H1 (cell line): ENCODE results near the gene NUP88. TPM values are rescaled to one million over a fixed set of nuclear protein-coding genes. Genes with fewer than 3 reads are reported as not detected.

Source experiments
- CTCF ChIA-PET: fragments of 300-600 bp; sonication (Branson Sonifier 250); formaldehyde crosslinking; loops from one replicate; lab custom pipeline; 2021; ENCODE audit not compliant: partially characterized antibody; lab: Charles Lee
- POLR2A ChIA-PET: fragments of 300-600 bp; sonication (Branson Sonifier 250); formaldehyde crosslinking; loops from one replicate; lab custom pipeline; 2021; ENCODE audit warnings: inconsistent platforms; ENCODE audit not compliant: partially characterized antibody; lab: Charles Lee
- DNase-seq, 2 experiments: peaks; one replicate each; pipeline versions ENCODE4 v3.0.0 to v3.0.0-alpha.2; 2010 to 2022; ENCODE audit warnings: low spot score in 2 of 2, low read depth in 1 of 2, mixed read lengths in 1 of 2
- FAIRE-seq: peaks from 2 replicates; lab custom pipeline; 2011; peaks lifted over from hg19 to GRCh38; lab: Jason Lieb, UNC
- H2AFZ ChIP-seq: 2 replicates; pipeline ENCODE4 v1.8.1; 2012; ENCODE audit warnings: low read length, inconsistent platforms
- H2AK5ac ChIP-seq: 2 replicates; pipeline ENCODE4 v1.6.1; 2013; ENCODE audit warnings: low read depth, low read length
- H2BK120ac ChIP-seq: replicated peaks from 2 replicates; pipeline ENCODE3; 2013; ENCODE audit warnings: low read depth, low read length, inconsistent platforms
- H2BK12ac ChIP-seq: 2 replicates; pipeline ENCODE4 v1.6.1; 2013; ENCODE audit warnings: low read depth, low read length
- H2BK15ac ChIP-seq: 2 replicates; pipeline ENCODE4 v1.6.1; 2013; ENCODE audit warnings: low read length
- H2BK20ac ChIP-seq: 2 replicates; pipeline ENCODE4 v1.6.1; 2013; ENCODE audit warnings: low read length
- H2BK5ac ChIP-seq: 2 replicates; pipeline ENCODE4 v1.6.1; 2013; ENCODE audit warnings: low read depth, low read length
- H3K14ac ChIP-seq: 2 replicates; pipeline ENCODE4 v1.6.1; 2013; ENCODE audit warnings: inconsistent platforms; ENCODE audit not compliant: insufficient read length
- H3K18ac ChIP-seq: 2 replicates; pipeline ENCODE4 v1.6.1; 2013; ENCODE audit warnings: low read length; ENCODE audit errors: extremely low read depth
- H3K23ac ChIP-seq: 2 replicates; pipeline ENCODE4 v1.6.1; 2013; ENCODE audit warnings: inconsistent platforms; ENCODE audit not compliant: insufficient read length
- H3K23me2 ChIP-seq: 2 replicates; pipeline ENCODE4 v1.6.1; 2013; ENCODE audit warnings: low read depth, low read length
- H3K27ac ChIP-seq: 2 replicates; pipeline ENCODE4 v1.6.1; 2011; ENCODE audit warnings: low read depth, low read length, inconsistent platforms
- H3K27me3 ChIP-seq, 4 experiments: replicated peaks in 1 of 4; 1 replicate in 1 of 4; 2 replicates in 3 of 4; pipeline versions ENCODE4 v1.6.1 to v1.8.1; 2011 to 2013; ENCODE audit warnings: low read length in 3 of 4, mild to moderate bottlenecking in 3 of 4, inconsistent platforms in 2 of 4, mixed read lengths in 2 of 4, moderate library complexity in 1 of 4; ENCODE audit not compliant: control insufficient read depth in 3 of 4, insufficient read depth in 3 of 4; ENCODE audit errors: extremely low read depth in 1 of 4
- H3K36me3 ChIP-seq, 4 experiments: 2 replicates each; pipeline versions ENCODE4 v1.6.1 to v1.8.1; 2011 to 2013; ENCODE audit warnings: mild to moderate bottlenecking in 4 of 4, low read length in 3 of 4, moderate library complexity in 2 of 4, control low read depth in 1 of 4, inconsistent platforms in 1 of 4; ENCODE audit not compliant: insufficient read depth in 4 of 4, control insufficient read depth in 2 of 4
- H3K4ac ChIP-seq: replicated peaks from 2 replicates; pipeline ENCODE3; 2013; ENCODE audit warnings: low read length, low read depth, mixed read lengths, inconsistent platforms; ENCODE audit not compliant: insufficient read length
- H3K4me1 ChIP-seq, 4 experiments: replicated peaks in 1 of 4; 1 replicate in 1 of 4; 2 replicates in 3 of 4; pipeline versions ENCODE4 v1.6.1 to v1.8.1; 2011 to 2013; ENCODE audit warnings: low read length in 3 of 4, inconsistent platforms in 2 of 4, mixed read lengths in 1 of 4; ENCODE audit not compliant: insufficient read depth in 4 of 4, control insufficient read depth in 3 of 4
- H3K4me2 ChIP-seq, 2 experiments: 2 replicates each; pipeline versions ENCODE4 v1.6.1 to v1.8.1; 2011 to 2013; ENCODE audit warnings: low read depth in 2 of 2, low read length in 2 of 2, control low read depth in 1 of 2, inconsistent platforms in 1 of 2, mild to moderate bottlenecking in 1 of 2; ENCODE audit not compliant: insufficient read depth in 1 of 2
- H3K4me3 ChIP-seq, 4 experiments: fragments of 200-600, 300-600 bp in 1 of 4; sonication (generic), shearing (Covaris generic), sonication (Bioruptor Twin) in 1 of 4; 2 replicates each; pipeline versions ENCODE4 v1.5.1 to v1.8.1; 2011 to 2016; ENCODE audit warnings: low read length in 4 of 4, low read depth in 3 of 4, control low read depth in 2 of 4, inconsistent platforms in 2 of 4, mild to moderate bottlenecking in 2 of 4, mixed read lengths in 1 of 4, moderate library complexity in 1 of 4; ENCODE audit not compliant: insufficient read depth in 2 of 4; ENCODE audit errors: extremely low read depth in 1 of 4
- H3K56ac ChIP-seq: replicated peaks from 2 replicates; pipeline ENCODE3; 2013; ENCODE audit warnings: low read depth, mild to moderate bottlenecking, mixed read lengths, low read length, inconsistent platforms; ENCODE audit not compliant: insufficient read length
- H3K79me1 ChIP-seq: 2 replicates; pipeline ENCODE4 v1.6.1; 2013; ENCODE audit warnings: low read depth, low read length, control low read depth
- H3K79me2 ChIP-seq, 2 experiments: 2 replicates each; pipeline versions ENCODE4 v1.6.1 to v1.8.1; 2012 to 2013; ENCODE audit warnings: low read length in 2 of 2, mild to moderate bottlenecking in 2 of 2, inconsistent platforms in 1 of 2; ENCODE audit not compliant: insufficient read depth in 2 of 2, control insufficient read depth in 1 of 2
- H3K9ac ChIP-seq, 4 experiments: replicated peaks in 1 of 4; 1 replicate in 1 of 4; 2 replicates in 3 of 4; pipeline versions ENCODE4 v1.6.1 to v1.8.1; 2011 to 2013; ENCODE audit warnings: low read depth in 3 of 4, low read length in 3 of 4, control low read depth in 2 of 4, mild to moderate bottlenecking in 2 of 4, moderate library complexity in 2 of 4, inconsistent platforms in 1 of 4; ENCODE audit errors: extremely low read depth in 1 of 4
- H3K9me3 ChIP-seq, 2 experiments: 2 replicates each; pipeline versions ENCODE4 v1.6.1 to v1.8.1; 2012 to 2013; ENCODE audit warnings: mild to moderate bottlenecking in 2 of 2, moderate library complexity in 2 of 2, control low read depth in 1 of 2, inconsistent platforms in 1 of 2, low read depth in 1 of 2, low read length in 1 of 2, mixed read lengths in 1 of 2; ENCODE audit not compliant: insufficient read depth in 2 of 2
- H4K20me1 ChIP-seq, 2 experiments: replicated peaks in 1 of 2; 2 replicates each; pipeline versions ENCODE3 to v1.8.1; 2011 to 2013; ENCODE audit warnings: inconsistent platforms in 2 of 2, low read length in 2 of 2, mild to moderate bottlenecking in 1 of 2; ENCODE audit not compliant: insufficient read depth in 2 of 2, control insufficient read depth in 1 of 2
- H4K5ac ChIP-seq: 2 replicates; pipeline ENCODE4 v1.6.1; 2013; ENCODE audit warnings: low read length, low read depth, mixed read lengths, inconsistent platforms; ENCODE audit not compliant: insufficient read length
- H4K8ac ChIP-seq: 2 replicates; pipeline ENCODE4 v1.8.0; 2013; ENCODE audit warnings: mild to moderate bottlenecking, moderate library complexity, low read length, inconsistent platforms; ENCODE audit not compliant: insufficient read depth; ENCODE audit errors: extremely low read depth
- H4K91ac ChIP-seq: replicated peaks from 2 replicates; pipeline ENCODE3; 2013; ENCODE audit warnings: low read length, mixed read lengths, inconsistent platforms; ENCODE audit not compliant: insufficient read length
- CEBPB ChIP-seq: IDR thresholded peaks from 2 replicates; pipeline ENCODE4 v1.6.1; 2012; ENCODE audit warnings: low read depth, low read length
- CREB1 ChIP-seq: IDR thresholded peaks from 2 replicates; pipeline ENCODE4 v1.6.1; 2012; ENCODE audit warnings: inconsistent platforms
- FOSL1 ChIP-seq: IDR thresholded peaks from 2 replicates; pipeline ENCODE4 v1.6.1; 2011; ENCODE audit warnings: mild to moderate bottlenecking, low read depth, low read length, moderate library complexity; ENCODE audit not compliant: insufficient read depth
- GTF2F1 ChIP-seq: IDR thresholded peaks from 2 replicates; pipeline ENCODE4 v1.6.1; 2012; ENCODE audit warnings: low read depth, low read length, improper control_type of control experiment, borderline replicate concordance
- HDAC6 ChIP-seq: IDR thresholded peaks from one replicate; pipeline ENCODE4 v1.7.1; 2012; ENCODE audit warnings: low read depth, mild to moderate bottlenecking, inconsistent platforms, low read length, moderate library complexity
- KDM5A ChIP-seq: fragments of 200-600 bp; IDR thresholded peaks from 2 replicates; pipeline ENCODE4 v1.7.1; 2012; ENCODE audit warnings: mild to moderate bottlenecking, low read length, inconsistent platforms, mixed read lengths
- POLR2A ChIP-seq, 2 experiments: IDR thresholded peaks; 1 replicate in 1 of 2; 2 replicates in 1 of 2; pipeline ENCODE4 v1.6.1; 2011; ENCODE audit warnings: low read depth in 2 of 2, low read length in 2 of 2, mild to moderate bottlenecking in 2 of 2; ENCODE audit errors: control extremely low read depth in 1 of 2
- RNF2 ChIP-seq: fragments of 200-900, 300-1000 bp; sonication (generic); IDR thresholded peaks from 2 replicates; pipeline ENCODE4 v1.7.1; 2016; ENCODE audit warnings: borderline replicate concordance, low read depth, mild to moderate bottlenecking, antibody characterized with exemption, low read length; ENCODE audit not compliant: poor library complexity, severe bottlenecking; ENCODE audit errors: missing control alignments
- YY1 ChIP-seq: IDR thresholded peaks from 2 replicates; pipeline ENCODE4 v1.6.1; 2011; ENCODE audit warnings: low read depth, mild to moderate bottlenecking, low read length
- WGBS, 2 experiments: shearing (Covaris generic) in 1 of 2; methylation state at CpG; one replicate each; pipeline versions ENCODE4 v1.1.6 to v1.1.7; 2013 to 2015; ENCODE audit warnings: low lambda C conversion rate in 2 of 2, mixed read lengths in 2 of 2, inconsistent platforms in 1 of 2, low coverage in 1 of 2, missing lambda C conversion rate in 1 of 2; ENCODE audit not compliant: insufficient replicate concordance in 2 of 2, insufficient coverage in 1 of 2, insufficient read length in 1 of 2; ENCODE audit errors: extremely low coverage in 1 of 2, missing lambda C conversion rate in 1 of 2; 5-methylcytosine and 5-hydroxymethylcytosine counted together
- polyA plus RNA-seq, 7 experiments: library from polyadenylated mRNA; depleted of rRNA in 3 of 7; stranded (reverse) in 5 of 7; unstranded in 2 of 7; fragments of >200 nt in 5 of 7; fragments of 200-250 nt in 2 of 7; gene quantifications; 1 replicate in 5 of 7; 2 replicates in 1 of 7; 4 replicates in 1 of 7; pipeline versions ENCODE4 v1.2.1 to v1.2.3, GENCODE V29; 2011 to 2013; ENCODE audit warnings: missing spikeins in 2 of 7, mixed read lengths in 2 of 7
- total RNA-seq: library from RNA; stranded (reverse); fragmentation: NEBNext Ultra II Directional; extraction: Animal tissue kit (Norgen Biotek cat#: 25700); gene quantifications from 2 replicates; pipeline ENCODE4 v1.2.1, GENCODE V29; 2021
- TF ChIP-seq, protein P1 (sequence below): IDR thresholded peaks from 2 replicates; pipeline ENCODE4 v1.6.1; 2012; ENCODE audit warnings: inconsistent platforms

The NUP88 gene
- total and polyA plus RNA-seq, 2 of the 8 experiments (the other 6 are each of a cell fraction or from before 2014, with no cell fraction given) = 77.4 to 105 TPM

DNA sequence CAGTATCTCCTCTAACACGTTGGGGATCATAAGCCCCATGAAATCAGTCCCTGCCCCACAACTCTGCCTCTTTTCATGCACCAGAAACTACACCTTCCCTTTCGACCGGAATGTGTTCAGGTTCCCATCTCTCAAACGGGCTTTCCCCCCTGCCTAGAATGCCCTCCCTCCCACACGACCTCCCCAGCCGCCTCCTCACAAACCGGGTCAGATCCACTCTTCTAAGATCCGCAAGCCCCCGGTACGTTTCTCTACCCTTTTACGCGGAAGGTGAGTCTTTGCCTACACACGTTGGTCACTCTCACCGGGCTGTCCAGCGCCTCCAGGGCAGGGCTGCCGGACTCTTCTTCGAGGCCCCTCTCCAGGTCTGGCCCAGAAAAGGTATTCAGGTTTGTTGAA is 48.6 kb upstream of the NUP88 start:
- Histone ChIP-seq H3K23me2 (peaks cover 2% of the 10 kb centered on the region; the same call in 1 of the 2 replicates), H3K9ac (peak overlapping the region; percentile 86 to 95 (median 90)), H4K20me1 (peaks cover 12 to 18% of the 10 kb centered on the region in 2 experiments), H3K79me2 (peaks cover 46 to 56% of the 10 kb centered on the region in 2 experiments), H2BK20ac (no peak overlapping the region), H4K8ac (no peak overlapping the region), H3K18ac (no peak overlapping the region; the same call in 1 of the 2 replicates), H2BK120ac (no peak overlapping the region), H3K4me1 (peaks cover 0 to 9% (median 6%) of the 10 kb centered on the region in 4 experiments; a peak in 3 of 7 replicates), H3K4me3 (peak overlapping the region; percentile 98 to 100 (median 98)), H3K56ac (peak overlapping the region; percentile 13), H2AK5ac (peak overlapping the region; percentile 91; the same call in 1 of the 2 replicates), H2BK12ac (peak overlapping the region; percentile 30; the same call in 1 of the 2 replicates), H2AFZ (no peak overlapping the region; the same call in 1 of the 2 replicates), H3K4ac (no peak overlapping the region), H4K91ac (no peak overlapping the region), H4K5ac (no peak overlapping the region), H3K14ac (no peak overlapping the region), H3K27me3 (no peaks in the 10 kb centered on the region), H3K4me2 (peak overlapping the region; percentile 89 to 91), H3K36me3 (peaks cover 0 to 7% (median 4%) of the 10 kb centered on the region in 4 experiments; a peak in 4 of 8 replicates), H3K9me3 (no peaks in the 10 kb centered on the region), H2BK5ac (peak overlapping the region; percentile 69; the same call in 1 of the 2 replicates), H3K27ac (peak overlapping the region; percentile 70), H3K23ac (no peak overlapping the region), H3K79me1 (peaks cover 3% of the 10 kb centered on the region; the same call in 1 of the 2 replicates)
- CTCF ChIA-PET = interaction anchor here (0.6 to 1.2 kb wide), 3 partner anchors 17 to 963 kb away, joined by 3 to 4 read pairs (median 4); partner anchors contain the start of gene C1QBP
- POLR2A ChIA-PET = interaction anchor here (0.8 to 4.9 kb wide), 12 partner anchors 9 to 972 kb away, joined by 3 to 91 read pairs (median 5); partner anchors contain the start of genes C1QBP, DERL2, MIS12 and NUP88
- DNase-seq (no peak), FAIRE-seq (no peak)
- 1% methylated on average over 17 of the region's 17 CpGs; no CpG with 5 or more reads in 1 of the 2 experiments for WGBS, 2 experiments
- TF ChIP-seq YY1 (no peak), GTF2F1 (no peak), CEBPB (no peak), HDAC6 (no peak), POLR2A (IDR thresholded peaks at IDR 0.05; ENCODE audit: control extremely low read depth in 1 of 2, low read depth in 2 of 2, low read length in 2 of 2) (no peak), CREB1 (no peak), RNF2 (no peak), KDM5A (no peak), FOSL1 (no peak)
- TF ChIP-seq, protein P1, sequence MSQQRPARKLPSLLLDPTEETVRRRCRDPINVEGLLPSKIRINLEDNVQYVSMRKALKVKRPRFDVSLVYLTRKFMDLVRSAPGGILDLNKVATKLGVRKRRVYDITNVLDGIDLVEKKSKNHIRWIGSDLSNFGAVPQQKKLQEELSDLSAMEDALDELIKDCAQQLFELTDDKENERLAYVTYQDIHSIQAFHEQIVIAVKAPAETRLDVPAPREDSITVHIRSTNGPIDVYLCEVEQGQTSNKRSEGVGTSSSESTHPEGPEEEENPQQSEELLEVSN = no peak
- TF ChIP-seq, all 59 proteins: peak for 0
- H2BK15ac ChIP-seq = 0 out of 2 replicates have a peak overlapping the region, but pooled peaks have one; percentile 25
